Stimulated activated CD4-positive, alpha-beta T cell treated with anti-CD3 and anti-CD28 coated beads, TNF-alpha, amount 100 ng/mL, for 4 hours (primary cell): ENCODE results near the gene SPOCD1.

ENCODE experiments used
- DNase-seq, 3 experiments: peaks; one replicate each; pipeline ENCODE4 v3.0.0-alpha.2; 2020; ENCODE audit warnings: low read depth in 3 of 3

The SPOCD1 gene

DNA sequence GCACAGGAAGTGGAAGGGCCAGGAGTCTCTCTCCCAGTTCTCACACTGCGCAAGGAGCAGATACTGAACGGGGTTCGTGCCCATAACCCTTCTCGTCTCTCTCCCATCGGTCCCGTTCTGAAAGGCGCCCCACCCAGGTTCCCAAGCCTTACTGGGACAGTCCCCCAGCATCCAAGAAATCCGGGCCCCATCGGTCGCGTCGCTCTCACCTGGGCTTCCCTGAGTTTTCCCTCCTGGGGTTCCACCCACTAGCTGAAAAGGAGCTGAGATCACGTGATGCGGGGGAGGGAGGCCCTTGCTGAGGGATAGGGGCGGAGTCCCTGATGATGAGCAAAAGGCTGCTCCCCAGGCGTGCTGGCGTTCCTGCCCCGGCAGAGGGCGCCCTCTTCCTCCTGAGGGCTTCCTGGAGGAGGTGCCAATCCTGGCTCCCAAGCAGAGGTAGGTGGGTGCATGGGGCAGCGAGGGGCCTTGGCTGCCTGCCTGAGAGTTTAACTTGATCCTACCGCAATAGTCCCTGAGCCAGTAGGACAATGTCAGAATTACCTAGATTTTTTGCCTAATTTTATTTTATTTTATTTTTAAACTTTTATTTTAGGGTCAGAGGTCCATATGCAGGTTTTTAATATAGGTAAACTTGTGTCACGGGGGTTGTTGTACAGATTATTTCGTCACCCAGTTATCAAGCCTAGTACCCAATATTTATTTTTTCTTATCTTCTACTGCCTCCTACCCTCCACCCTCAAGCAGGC is at the start of gene SPOCD1:
TSS of gene SPOCD1 (minus strand) at position 271 of the 749 bp plus-strand sequence. CDS start 689 bp downstream, outside the sequence.
- DNase-seq: peak; percentile 67 to 73 (median 69)

DNA sequence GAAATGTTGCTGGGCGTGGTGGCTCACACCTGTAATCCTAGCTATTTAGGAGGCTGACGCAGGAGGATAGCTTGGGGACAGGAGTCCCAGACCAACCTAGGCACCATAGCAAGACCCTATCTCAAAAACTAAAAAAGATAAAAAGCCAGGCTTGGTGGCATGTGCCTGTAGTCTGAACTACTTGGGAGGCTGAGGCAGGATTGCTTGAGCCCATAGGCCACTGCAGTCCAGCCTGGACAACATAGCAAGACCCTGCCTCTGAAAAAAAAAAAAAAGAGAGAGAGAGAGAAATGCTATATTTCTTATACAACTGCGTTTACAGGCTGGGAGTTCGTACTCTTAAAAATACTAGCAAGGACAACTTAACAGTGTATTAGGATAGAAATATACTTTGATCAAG is 46.2 kb upstream of the SPOCD1 start:
- DNase-seq: no peak

DNA sequence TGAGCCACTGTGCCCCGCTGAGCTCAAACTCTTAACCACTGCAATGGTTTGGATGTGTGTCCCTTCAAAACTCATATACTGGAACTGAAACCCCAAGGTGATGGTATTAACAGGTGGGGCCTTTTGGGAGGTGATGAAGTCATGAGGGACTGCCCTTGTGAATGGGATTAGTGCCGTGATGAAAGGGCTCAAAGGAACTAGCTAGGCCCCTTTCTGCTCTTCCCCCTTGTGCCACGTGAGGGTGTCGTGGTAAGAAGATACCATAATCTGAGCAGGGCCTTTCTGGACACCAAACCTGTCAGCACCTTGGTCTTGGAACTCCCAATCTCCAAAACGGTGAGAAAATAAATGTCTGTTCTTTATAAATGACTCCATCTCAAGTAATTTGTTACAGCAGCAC is 45.5 kb upstream of the SPOCD1 start:
- DNase-seq: no peak

DNA sequence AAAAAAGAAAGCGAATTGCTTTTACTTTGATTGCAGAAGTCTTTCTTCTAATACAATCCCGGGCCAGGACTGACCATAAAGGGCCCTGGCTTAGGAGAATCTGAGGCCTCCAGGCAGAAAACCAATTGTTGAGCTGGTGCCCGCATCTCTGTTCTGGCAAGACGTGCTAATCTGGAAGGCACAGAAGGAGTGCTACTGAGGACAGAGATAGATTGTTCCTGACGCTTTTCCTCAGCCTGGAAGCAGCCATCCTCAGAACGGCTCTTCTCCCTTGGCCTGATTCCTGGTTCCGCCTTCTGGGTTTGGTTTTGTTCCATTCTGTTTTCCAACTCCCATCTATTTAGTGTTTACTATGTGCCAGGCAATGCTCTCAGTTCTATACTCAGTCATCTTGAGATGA is 44.8 kb upstream of the SPOCD1 start:
- DNase-seq: no peak

DNA sequence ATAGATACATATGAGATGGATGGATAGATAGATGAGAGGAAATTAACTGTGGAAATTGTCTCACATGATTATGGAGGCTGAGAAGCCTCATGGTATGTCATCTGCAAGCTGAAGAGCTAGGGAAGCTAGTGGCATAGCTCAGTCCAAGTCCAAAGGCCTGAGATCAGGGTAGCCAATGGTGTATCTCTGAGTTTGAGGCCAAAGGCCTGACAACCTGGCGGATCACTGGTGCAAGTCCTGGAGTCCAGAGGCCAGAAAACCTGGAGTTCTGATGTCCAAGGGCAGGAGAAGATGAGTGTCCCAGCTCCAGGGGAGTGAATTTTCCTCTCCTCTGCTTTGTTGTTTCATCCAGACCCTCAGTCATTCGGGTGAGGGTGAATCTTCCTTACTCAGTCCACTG is 43.9 kb upstream of the SPOCD1 start:
- no peak for DNase-seq

DNA sequence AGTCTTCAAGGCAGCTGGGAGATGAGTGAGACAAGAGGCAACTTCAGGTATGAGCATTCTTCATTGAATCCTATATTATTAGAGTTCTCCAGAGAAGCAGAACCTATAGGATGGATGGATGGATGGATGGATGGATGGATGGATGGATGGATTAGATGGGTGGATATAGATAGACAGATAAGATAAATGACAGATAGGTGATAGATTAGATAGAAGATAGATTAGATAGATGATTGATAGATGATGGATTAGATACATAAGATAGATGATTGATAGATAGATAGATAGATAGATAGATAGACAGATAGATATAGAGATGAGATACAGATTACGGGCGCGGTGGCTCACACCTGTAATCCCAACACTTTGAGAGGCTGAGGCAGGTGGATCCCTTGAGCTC is 43.2 kb upstream of the SPOCD1 start:
- DNase-seq: no peak

DNA sequence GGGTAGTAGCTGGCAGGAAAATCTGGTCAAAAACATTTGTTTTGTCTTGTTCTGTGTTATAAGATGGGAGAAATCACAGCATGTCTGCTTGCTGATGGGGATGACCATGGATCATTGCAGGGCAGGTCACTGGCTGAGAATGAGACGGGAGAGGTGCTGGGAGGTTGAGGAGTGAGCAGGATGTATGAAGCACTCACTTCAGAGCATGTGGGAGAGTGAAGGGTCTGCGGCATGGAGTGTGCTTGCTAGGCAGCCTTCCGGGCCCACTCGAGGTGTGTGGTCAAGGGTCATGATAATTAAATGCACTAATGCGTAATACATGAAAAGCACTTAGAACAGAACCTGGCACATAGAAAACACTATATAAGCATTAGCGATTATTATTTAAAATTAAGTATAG is 42.0 kb upstream of the SPOCD1 start:
- DNase-seq: no peak

DNA sequence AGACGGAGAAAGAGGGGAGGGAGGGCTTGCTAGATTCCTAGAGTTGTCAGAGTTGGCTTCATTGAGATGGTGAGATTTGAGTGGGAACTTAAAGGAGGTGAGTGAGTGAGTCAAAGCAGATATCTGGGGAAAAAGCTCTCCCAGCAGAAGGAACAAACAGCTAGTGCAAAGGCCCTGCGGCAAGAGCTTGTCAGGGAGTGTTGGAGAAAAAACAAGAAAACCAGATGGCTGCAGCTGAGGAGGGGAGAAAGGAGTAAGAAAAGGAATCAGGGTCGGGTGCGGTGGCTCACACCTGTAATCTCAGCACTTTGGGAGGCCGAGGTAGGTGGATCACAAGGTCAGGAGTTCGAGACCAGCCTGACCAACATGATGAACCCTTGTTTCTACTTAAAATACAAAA is 40.3 kb upstream of the SPOCD1 start:
- DNase-seq: no peak

DNA sequence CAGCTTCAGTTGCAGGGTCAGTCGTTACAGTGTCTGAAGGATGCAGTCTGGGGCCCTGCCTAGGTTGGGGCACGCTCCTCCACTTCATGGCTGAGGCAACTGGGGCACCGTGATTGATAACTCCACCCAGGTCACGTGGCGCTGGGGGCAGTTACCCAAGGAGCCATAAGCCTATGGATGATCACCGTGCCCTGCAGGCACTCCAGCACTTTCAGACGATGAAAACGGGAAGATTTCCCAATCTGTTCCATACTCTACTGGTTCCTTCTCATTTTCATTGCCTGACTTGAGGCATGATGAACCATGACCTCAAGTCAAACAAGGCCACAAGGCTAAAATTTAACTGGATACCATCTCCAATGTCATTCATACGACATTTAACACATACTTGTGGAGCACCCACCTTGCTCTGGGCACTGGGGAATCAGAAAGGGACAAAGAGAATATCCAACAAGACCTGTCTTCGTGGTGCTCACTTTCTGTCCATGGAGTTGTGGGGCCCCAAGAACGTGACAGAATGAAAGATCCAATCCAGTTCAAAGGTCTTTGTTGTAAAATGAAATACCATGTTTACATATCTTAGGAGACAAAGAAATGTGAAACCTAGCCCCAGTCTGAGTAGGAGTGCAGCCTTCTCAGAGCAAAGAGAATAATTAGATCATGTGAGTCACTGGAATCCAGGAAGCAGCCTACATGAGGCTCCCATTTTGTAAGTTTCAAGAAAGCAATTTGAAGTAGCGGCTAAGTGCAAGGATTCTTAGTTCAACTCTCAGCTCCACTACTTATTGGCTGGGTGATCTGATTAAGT is 39.4 kb upstream of the SPOCD1 start:
- no peak for DNase-seq

DNA sequence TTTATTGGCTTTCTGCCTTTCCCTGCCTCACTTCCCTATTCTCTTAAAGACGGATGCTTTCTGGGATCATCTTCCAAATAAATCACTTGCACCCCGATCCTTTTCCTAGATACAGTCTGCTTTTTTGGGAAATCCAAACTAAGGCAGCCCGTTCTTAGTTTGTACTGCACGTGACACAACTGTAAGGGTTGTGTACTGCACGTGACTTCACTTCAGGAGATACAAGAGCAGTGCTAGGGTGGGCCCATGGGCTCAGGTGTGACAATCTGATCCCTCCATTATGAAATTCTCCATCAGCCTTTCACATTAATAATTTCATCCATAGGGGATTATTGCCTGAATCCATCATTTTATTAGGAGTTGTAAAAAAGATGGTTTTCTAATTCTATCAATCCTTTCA is 33.8 kb upstream of the SPOCD1 start:
- no peak for DNase-seq

DNA sequence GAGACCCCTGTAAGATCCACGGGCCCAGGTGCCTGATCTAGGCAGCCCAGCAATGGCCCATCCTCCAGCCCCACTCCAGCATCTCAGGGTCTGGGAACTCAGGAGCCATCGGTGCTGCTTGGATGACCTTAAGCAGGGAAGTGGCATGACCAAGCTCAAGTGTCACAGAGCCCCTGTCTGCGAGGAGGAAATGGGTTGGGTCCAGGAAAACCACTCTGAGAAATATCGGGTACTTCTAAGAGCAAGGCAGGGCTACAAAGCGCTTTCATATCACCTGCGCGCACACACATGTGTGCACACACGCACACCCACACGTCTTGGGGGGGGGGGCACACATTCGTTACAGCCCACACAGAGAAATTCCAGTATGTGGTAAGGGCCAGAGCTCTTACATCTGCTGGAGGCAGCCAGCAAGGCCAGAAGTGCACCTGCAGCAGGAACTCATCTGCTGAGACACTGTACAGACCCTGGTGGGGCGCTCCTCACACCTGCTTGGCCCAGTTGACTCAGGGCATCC is 32.6 kb upstream of the SPOCD1 start:
- DNase-seq: peak in 2 of 3 experiments; percentile 42 to 51

DNA sequence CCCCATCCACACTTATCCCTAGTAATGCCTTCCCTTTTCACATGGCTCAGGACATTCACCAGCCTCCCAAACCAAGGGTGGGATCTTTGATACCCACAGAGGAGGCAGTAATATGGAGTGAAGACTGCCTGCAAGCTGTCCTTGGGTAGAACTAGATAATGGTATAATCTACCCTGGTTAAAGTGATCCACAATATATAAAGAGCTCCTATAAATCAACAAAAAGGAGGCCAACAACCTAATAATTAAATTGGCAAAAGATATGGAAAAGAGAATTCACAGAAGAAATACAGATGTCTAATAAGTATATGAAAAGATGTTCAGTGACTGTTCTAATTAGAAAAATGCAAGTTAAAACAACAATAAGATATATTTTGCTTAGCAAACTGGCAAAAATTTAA is 30.7 kb upstream of the SPOCD1 start:
- DNase-seq: no peak

DNA sequence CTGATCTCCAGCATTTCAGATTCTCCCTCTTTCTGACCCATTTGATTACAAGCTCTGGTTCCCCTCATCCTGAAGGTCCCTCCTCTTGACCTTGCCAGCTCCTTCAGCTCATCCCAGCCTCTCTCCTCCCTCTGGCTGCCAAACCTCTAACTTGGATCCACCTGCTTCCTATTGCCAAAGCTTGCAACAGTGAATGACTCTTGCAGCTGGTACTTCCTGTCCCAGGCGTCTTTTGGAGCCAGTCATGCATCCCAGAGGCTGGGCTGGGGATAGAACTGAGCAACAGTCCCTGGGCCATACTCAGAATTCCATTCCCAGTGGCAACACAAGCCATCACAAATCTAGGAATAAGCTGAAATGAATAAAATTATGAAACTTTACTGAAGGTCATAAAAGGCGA is 27.7 kb upstream of the SPOCD1 start:
- no peak for DNase-seq

DNA sequence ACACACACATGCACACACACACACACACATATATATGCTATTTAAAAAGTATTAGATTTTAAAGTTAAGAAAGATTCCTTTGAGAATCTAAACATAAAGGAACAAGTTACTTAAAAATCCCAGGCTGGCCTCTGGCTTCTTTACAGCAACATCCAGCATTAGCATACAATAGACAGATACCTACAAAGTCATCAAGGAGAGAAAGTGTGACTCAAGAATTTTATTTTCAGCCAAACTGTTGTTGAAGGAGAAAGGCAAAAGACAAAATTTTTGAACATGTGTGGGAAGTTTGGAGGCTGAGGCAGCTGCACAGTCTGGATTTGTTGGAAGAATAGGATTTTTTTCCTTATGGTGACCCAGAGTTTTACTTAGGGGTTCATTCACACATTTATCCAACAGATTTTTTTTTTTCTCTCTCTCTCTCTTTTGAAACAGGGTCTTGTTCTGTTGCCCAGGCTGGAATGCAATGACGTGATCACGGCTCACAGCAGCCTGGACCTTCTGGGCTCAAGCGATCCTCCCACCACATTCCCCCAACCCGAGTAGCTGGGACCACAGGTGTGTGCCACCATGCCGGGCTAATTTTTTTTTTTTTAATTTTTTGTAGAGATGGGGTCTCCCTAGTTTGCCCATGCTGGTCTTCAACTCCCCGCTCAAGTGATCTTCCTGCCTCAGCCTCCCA is 24.0 kb upstream of the SPOCD1 start:
- no peak for DNase-seq

DNA sequence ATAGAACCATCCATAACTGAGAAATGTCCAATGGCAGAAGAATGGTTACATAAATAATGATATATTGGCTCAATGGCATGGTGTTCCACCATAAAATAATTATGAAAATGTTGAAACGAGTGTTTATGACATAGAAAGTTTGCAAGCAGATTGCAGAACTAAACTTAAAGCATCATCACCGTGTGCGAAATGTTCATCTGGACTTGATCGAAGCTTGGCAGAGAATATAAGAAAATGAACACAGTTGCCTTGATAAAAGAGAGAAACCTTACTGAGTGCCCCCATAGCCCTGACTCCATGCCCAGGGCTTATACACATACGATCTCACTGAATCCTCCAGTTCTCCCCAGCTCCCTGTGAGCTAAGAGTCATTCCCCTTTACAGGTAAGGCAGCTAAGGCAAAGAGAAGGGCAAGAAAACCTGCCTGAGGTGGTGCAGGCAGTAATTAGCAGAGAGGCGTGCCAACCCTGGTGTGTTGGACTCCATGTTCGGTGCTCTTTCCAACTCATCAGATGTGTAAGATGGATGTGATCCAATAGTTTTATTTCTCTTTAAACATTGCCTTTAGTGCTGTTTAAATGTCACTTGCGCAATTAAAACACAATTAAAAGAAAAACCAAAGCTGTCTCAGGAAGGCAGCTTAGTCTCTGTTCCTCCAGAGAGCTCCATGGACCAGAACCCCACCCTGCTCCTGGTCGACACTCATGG is 21.8 kb upstream of the SPOCD1 start:
- DNase-seq: no peak

DNA sequence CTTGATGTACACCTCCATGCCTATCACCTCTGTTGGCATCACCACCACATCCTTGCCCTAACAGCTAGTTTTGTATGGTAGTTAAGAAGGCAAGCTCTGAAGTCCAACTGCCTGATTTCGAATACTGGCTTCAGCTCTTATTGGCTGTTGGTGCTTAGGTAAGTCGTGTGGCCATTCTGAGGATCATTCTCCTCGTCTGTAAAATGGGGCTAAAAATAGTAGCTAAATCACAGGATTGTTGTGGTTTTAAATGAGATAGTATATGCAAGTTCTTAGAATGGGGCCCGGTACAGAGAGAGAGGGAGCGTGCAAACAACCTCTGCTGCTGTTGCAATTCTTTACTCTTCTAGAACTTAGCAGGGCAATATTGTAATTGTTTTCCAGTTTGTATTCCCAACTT is 20.8 kb upstream of the SPOCD1 start:
- DNase-seq: no peak

DNA sequence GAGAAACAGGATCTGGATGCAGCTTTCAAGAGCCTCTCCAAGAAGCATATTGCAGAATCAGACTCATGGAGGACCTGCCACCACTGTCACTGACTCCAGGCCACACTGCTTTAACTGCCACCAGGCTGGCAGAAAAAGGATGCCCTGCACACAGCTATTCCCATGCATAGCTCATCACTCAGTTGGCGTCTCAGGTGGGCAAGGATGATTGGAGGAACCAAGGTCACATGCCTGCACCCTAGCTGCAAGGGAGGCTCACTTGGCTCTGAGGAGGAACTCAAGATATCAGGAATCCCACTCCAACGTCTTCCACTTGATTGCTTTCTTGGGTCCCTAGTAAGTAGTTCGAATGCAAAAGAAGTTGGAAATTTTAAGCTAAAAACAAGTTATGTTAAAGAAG is 19.6 kb upstream of the SPOCD1 start:
- DNase-seq: no peak

DNA sequence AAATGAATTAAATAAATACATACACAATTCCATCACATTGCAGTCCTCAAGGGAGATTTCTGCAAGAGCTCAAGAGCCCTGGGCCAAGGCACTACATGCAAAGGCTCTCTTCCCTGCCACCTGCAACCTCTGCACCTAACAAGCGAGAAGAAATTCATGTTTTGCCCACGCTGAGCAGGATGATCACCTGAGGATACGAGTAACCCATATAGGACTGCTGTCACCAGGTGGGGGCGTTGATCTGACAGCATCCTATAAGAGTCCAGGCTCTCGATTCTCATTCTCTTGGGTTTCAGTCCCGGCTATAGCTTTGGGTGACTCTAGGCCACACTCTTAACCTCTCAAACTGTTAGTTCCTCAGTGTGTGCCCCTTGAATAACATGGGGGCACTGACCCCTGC is 18.7 kb upstream of the SPOCD1 start:
- DNase-seq: no peak

DNA sequence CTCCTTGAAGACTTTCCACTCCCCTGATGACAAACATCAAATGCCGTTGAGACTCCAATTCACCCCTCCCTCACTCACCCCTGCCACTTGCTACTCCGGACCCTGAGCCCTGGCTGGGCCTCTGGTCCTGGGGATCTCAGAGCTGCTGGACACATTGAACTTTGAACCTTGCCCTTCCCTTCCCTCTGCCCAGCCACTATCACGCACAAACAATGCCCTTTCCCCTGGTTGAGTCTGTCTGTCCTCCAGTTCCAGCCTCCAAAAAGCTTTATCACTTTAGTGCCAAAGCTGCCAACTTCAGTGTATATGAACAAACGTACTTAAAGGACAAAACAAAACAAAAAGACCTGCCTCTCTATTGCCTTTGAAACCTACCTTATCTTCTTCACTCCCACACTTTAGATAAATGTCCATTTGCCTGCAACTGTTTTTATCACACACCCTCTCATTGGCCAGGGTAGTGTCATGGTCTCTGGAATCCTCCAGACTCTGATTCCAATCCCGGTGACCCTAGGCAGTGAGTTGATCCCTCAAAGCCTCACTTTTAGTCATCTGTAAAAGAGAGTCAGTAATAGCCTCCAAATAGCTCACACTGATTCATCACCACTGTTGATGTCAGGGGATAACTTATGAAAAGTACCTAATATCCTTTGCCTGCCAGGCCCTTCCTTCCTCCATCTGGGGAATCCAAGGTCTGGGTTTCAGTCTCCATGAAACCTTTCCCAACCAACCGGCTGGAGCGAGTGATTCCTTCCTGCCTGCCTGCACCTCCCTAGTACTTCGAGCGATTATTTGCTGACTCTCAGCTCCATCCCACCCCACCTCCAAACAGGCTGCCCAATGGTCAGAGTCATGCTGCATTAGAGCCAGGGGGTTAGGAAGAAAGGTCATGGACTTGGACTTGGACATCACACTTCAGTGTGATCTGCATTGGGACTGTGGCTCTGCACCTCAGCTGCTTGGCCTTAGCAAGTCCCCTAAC is 15.9 kb upstream of the SPOCD1 start:
- DNase-seq: no peak

DNA sequence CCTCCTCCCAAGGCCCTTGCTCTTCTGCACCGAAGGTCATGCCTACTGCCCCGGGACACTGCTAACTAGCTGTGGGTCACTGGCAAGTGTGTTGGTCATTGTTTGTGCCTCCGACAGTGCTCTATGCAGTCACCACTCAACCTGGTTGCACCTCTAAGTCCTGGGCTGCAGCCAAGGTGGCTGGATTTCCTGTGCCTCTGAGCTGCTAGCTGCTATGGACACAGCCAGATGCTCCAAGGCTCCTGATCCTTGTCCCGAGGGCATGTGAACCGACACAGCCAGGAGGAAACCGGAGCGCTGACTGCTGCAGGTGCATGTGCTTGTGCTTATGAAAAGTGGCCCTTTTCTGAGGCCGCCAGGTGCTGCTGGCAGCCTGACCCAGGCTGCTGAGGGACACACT is 14.7 kb upstream of the SPOCD1 start:
- no peak for DNase-seq

DNA sequence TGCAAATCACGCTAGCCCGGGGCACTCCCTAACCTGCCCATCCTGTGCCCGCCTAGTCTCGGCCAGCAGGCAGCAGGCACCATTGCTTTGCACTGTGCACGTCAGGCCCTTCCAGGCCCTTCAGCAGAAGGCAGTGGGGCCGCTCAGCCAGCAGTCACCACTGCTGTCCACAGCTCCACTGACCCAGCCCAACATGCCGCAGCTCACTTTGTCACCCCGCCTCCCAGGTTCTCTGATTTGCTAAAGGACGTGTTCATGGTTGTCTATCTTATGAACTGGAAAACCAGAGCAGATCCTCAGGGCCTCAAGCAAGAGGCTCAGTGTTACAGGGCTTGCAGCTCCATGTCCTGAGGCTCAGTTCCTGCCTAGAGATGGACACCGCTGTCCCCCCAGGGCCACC is 14.2 kb upstream of the SPOCD1 start:
- DNase-seq: no peak
